ENCODE measurements around the gene DNAI2.

- TF ChIP-seq POLR2AphosphoS5 (IDR thresholded peaks at IDR 0.05; ENCODE audit: low read depth, low read length) = no peak
- TF ChIP-seq SRF (IDR thresholded peaks at IDR 0.05; ENCODE audit: low read depth) = no peak
- no peak for TF ChIP-seq EZH2 (IDR thresholded peaks at IDR 0.05)
- TF ChIP-seq ATF3 (IDR thresholded peaks at IDR 0.05) = no peak
- no peak for TF ChIP-seq EZH2phosphoT487 (IDR thresholded peaks at IDR 0.05; ENCODE audit: borderline replicate concordance)
Observed at GRCh38 chr17:74290340-74290739, 16.3 kb downstream of the DNAI2 start.

All from HCT116 (cell line).